HEK293T (cell line): Measurements from ENCODE around the gene PLXNA3.

Source experiments
- HDGF ChIP-seq: fragments of 450-650 bp; IDR thresholded peaks from 2 replicates; pipeline ENCODE4 v1.6.1; 2017; ENCODE audit warnings: antibody characterized with exemption, borderline replicate concordance
- SP1 ChIP-seq: fragments of 450-650 bp; IDR thresholded peaks from 2 replicates; pipeline ENCODE4 v1.6.1; 2017
- TARDBP ChIP-seq: fragments of 450-650 bp; IDR thresholded peaks from 2 replicates; pipeline ENCODE4 v1.6.1; 2016

DNA sequence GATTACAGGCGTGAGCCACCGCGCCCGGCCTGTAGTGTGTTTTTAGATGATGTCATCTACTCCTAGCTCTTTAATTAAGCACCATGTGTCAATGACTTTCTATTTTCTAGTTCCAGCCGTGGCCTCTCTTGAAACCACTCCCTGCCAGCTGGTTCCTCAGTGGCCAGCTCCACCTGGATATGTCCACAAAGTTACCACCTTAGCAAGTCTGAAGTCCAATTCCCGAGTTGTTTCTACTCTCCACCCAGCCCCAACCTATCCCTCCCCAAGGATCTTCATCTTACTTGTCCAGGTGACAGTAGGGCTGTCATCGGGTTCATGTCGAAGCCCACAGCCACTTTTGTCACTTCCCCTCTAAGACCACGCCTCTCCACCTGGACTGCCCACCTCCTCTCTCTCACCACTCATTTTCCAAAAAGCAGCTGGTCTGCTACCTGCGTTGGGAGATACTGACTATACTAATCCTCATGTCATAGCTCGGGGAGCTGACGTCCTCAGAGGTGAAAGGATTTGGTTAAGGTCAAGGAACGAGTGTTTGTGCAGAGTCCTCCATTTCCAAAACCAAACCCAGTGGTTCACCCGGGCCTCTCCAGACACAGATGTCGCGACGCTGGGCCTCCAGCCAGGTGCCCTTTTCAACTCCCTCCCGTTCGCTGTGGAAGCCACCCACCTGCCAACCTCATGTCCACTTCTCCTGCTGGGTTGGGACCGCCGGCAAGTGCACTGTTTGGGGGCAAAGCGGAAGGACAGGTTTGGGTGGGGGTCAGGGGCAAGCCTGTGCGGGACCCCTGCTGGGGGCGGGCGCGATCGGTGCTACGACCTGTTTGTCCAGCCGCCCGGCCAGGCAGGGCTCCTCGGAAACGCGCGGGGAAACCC lies 57.2 kb downstream of the PLXNA3 start:
- TF ChIP-seq HDGF, result no peak
- no peak for TF ChIP-seq SP1
- TF ChIP-seq TARDBP, result no peak
